GM12891 (cell line): ENCODE results near the gene TAS2R13.

Experiments
- DNase-seq: peaks from one replicate; pipeline ENCODE4 v3.0.0; 2011; ENCODE audit warnings: low spot score; ENCODE audit not compliant: insufficient read length
- FAIRE-seq: peaks from 2 replicates; lab custom pipeline; 2011; peaks lifted over from hg19 to GRCh38; lab: Jason Lieb, UNC
- PAX5 ChIP-seq: IDR thresholded peaks from 2 replicates; pipeline ENCODE4 v1.6.1; 2011; ENCODE audit warnings: low read length, moderate library complexity, mild to moderate bottlenecking; ENCODE audit not compliant: insufficient read depth, severe bottlenecking
- POLR2A ChIP-seq: IDR thresholded peaks from 2 replicates; pipeline ENCODE4 v1.6.1; 2011; ENCODE audit warnings: low read depth, low read length, control low read depth
- POLR2AphosphoS5 ChIP-seq: IDR thresholded peaks from 2 replicates; pipeline ENCODE4 v1.6.1; 2011; ENCODE audit warnings: low read depth, low read length, control low read depth
- POU2F2 ChIP-seq: IDR thresholded peaks from 2 replicates; pipeline ENCODE4 v1.6.1; 2011; ENCODE audit warnings: low read depth, mild to moderate bottlenecking, control low read depth, low read length, moderate library complexity
- SPI1 ChIP-seq: IDR thresholded peaks from 2 replicates; pipeline ENCODE4 v1.6.1; 2011; ENCODE audit warnings: low read depth, low read length, control low read depth
- TAF1 ChIP-seq: IDR thresholded peaks from 2 replicates; pipeline ENCODE4 v1.6.1; 2011; ENCODE audit warnings: low read depth, low read length, control low read depth

The TAS2R13 gene

GRCh38 chr12:10873378-10873777 is 36.0 kb downstream of the TAS2R13 start:
- DNase-seq = no peak
- no peak for TF ChIP-seq POLR2A
- no peak for TF ChIP-seq TAF1
- TF ChIP-seq PAX5 = no peak
- TF ChIP-seq POU2F2 = no peak
- TF ChIP-seq SPI1 = no peak
- TF ChIP-seq POLR2AphosphoS5 = no peak
- no peak for FAIRE-seq

- FAIRE-seq (no peak), DNase-seq (no peak)
- TF ChIP-seq TAF1 = no peak
These were observed 42.0 kb downstream of the TAS2R13 start for GRCh38 chr12:10867381-10867780.

DNA sequence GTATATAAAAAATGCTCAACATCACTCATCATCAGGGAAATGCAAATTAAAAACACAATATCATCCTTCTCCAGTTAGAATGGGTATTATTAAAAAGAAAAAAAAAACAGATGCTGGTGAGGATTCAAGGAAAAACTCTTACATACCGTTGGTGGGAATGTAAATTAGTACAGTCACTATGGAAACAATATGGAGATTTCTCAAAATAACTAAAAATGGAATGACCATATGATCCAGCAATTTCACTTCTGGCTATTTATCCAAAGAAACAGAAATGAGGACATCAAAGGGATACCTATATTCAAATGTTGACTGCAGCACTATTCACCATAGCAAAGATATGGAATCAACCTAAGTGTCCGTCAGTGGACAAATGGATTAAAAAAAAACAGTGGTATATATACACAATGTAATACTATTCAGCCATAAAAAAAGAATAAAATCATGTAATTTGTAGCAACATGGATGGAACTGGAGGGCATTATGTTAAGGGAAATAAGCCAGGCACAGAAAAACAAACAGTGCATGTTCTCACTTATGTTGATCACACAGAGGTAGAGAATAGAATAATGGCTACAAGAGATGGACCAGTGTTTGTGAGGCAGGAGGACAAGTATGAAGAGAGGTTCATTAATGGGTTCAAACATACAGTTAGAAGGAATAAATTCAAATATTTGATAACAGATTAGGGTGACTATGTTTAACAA is 45.7 kb downstream of the TAS2R13 start:
- TF ChIP-seq POLR2A (no peak), POLR2AphosphoS5 (no peak), PAX5 (no peak)
- no peak for DNase-seq
- no peak for FAIRE-seq

DNA sequence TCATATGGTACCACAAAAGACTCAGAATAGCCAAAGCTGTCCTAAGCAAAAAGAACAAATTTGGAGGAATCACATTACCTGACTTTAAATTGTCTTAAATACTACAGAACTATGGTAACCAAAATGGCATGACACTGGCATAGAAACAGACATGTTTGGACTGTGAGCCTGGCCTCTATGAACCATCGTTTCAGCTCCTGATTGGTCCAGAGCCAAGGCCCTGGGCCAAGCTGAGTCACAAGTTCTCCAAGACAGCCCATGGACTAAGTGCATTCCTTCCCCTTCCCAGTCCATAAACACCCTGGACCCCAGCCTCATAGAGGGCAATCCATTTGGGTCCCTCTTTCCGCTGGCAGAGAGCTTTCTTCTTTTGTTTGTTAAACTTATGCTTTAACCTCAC is 48.0 kb downstream of the TAS2R13 start:
- FAIRE-seq = no peak
- no peak for DNase-seq

More for the DNA sequence above, 48.0 kb downstream of the TAS2R13 start:
- TF ChIP-seq PAX5 = no peak
- no peak for TF ChIP-seq SPI1
- no peak for TF ChIP-seq POU2F2
- no peak for TF ChIP-seq TAF1
- no peak for TF ChIP-seq POLR2AphosphoS5
- no peak for TF ChIP-seq POLR2A
